HCT116 (cell line): Measurements from ENCODE around the gene ORC6. TPM values are rescaled to one million over a fixed set of nuclear protein-coding genes. Genes with fewer than 3 reads are reported as not detected.

Experiments used
- ATAC-seq: fragments of 200-7000 bp; cut with Tn5 transposase; 2 replicates; pipeline ENCODE4 v1.9.1; 2020; ENCODE audit warnings: mild to moderate bottlenecking, moderate library complexity
- BruUV-seq: library from RNA; stranded (reverse); fragments of 400-500 nt; replicated peaks from 2 replicates; lab custom pipeline; 2021; lab: Mats Ljungman, UMichigan
- CTCF ChIA-PET: fragments of 300-600 bp; sonication (Branson Sonifier 250); formaldehyde crosslinking; loops from one replicate; lab custom pipeline; 2021; ENCODE audit warnings: antibody characterized with exemption; lab: Charles Lee
- POLR2A ChIA-PET: fragments of 300-600, 350-600 bp; sonication (Branson Sonifier 250); formaldehyde crosslinking; loops from one replicate; lab custom pipeline; 2021; ENCODE audit warnings: antibody characterized with exemption; lab: Charles Lee
- RAD21 ChIA-PET, 2 experiments: fragments of 300-600 bp; sonication (Branson Sonifier 250); formaldehyde crosslinking; loops; one replicate each; lab custom pipeline; 2023; ENCODE audit warnings: low total read pairs in 2 of 2; ENCODE audit not compliant: uncharacterized antibody in 2 of 2, unreplicated experiment in 2 of 2, low non-redundant PET in 1 of 2; lab: Charles Lee
- DNase-seq: peaks from one replicate; pipeline ENCODE4 v3.0.0-alpha.2; 2010; ENCODE audit warnings: low read depth, low spot score
- H2AFZ ChIP-seq: fragments of 200-600 bp; shearing (Covaris generic), sonication (generic); 2 replicates; pipeline ENCODE4 v1.6.1; 2017; ENCODE audit warnings: low read depth, mixed run types, mixed read lengths, antibody characterized with exemption, low read length; ENCODE audit not compliant: poor library complexity, severe bottlenecking
- H3K27ac ChIP-seq: 2 replicates; pipeline ENCODE4 v1.5.1; 2012; ENCODE audit warnings: low read depth, low read length
- H3K27me3 ChIP-seq: fragments of 200-600 bp; sonication (generic); 2 replicates; pipeline ENCODE4 v1.6.1; 2016; ENCODE audit warnings: mixed run types, low read length, mixed read lengths; ENCODE audit not compliant: insufficient read depth
- H3K36me3 ChIP-seq, 2 experiments: fragments of 200-500 bp in 1 of 2; fragments of 200-600 bp in 1 of 2; sonication (Bioruptor generic) in 1 of 2; sonication (generic) in 1 of 2; 2 replicates each; pipeline versions ENCODE4 v1.5.1 to v1.6.1; 2014 to 2016; ENCODE audit warnings: low read length in 2 of 2, inconsistent platforms in 1 of 2, mixed read lengths in 1 of 2, mixed run types in 1 of 2; ENCODE audit not compliant: insufficient read depth in 2 of 2, control insufficient read depth in 1 of 2
- H3K4me1 ChIP-seq, 2 experiments: fragments of 200-600 bp in 1 of 2; sonication (generic) in 1 of 2; 2 replicates each; pipeline versions ENCODE4 v1.5.1 to v1.6.1; 2012 to 2017; ENCODE audit warnings: low read length in 2 of 2, inconsistent platforms in 1 of 2, mild to moderate bottlenecking in 1 of 2, mixed read lengths in 1 of 2, mixed run types in 1 of 2, moderate library complexity in 1 of 2; ENCODE audit not compliant: insufficient read depth in 2 of 2, control insufficient read depth in 1 of 2
- H3K4me2 ChIP-seq: fragments of 200-600 bp; sonication (generic); 2 replicates; pipeline ENCODE4 v1.6.1; 2017; ENCODE audit warnings: mixed run types, low read length, mixed read lengths
- H3K4me3 ChIP-seq, 2 experiments: fragments of 200-600 bp in 1 of 2; sonication (generic) in 1 of 2; replicated peaks in 1 of 2; 2 replicates each; pipeline ENCODE4 v1.5.1; 2011 to 2016; ENCODE audit warnings: low read length in 2 of 2, control low read depth in 1 of 2, low read depth in 1 of 2, mild to moderate bottlenecking in 1 of 2, mixed read lengths in 1 of 2, mixed run types in 1 of 2
- H3K79me2 ChIP-seq: fragments of 200-600 bp; sonication (generic); 2 replicates; pipeline ENCODE4 v1.6.1; 2017; ENCODE audit warnings: mild to moderate bottlenecking, mixed run types, low read length, moderate library complexity, mixed read lengths; ENCODE audit not compliant: insufficient read depth
- H3K9ac ChIP-seq: fragments of 200-600 bp; sonication (generic); 2 replicates; pipeline ENCODE4 v1.6.1; 2016; ENCODE audit warnings: low read length, mixed read lengths
- H3K9me2 ChIP-seq: fragments of 200-600 bp; sonication (generic), shearing (Covaris generic); 2 replicates; pipeline ENCODE4 v1.6.1; 2017; ENCODE audit warnings: mixed run types, mild to moderate bottlenecking, moderate library complexity; ENCODE audit not compliant: insufficient read depth
- H3K9me3 ChIP-seq, 2 experiments: fragments of 200-500 bp in 1 of 2; fragments of 200-600 bp in 1 of 2; sonication (Bioruptor generic) in 1 of 2; sonication (generic) in 1 of 2; 2 replicates each; pipeline ENCODE4 v1.6.1; 2014 to 2017; ENCODE audit warnings: low read length in 2 of 2, mixed read lengths in 2 of 2, inconsistent platforms in 1 of 2, low read depth in 1 of 2, mild to moderate bottlenecking in 1 of 2, mixed run types in 1 of 2, moderate library complexity in 1 of 2; ENCODE audit not compliant: control insufficient read depth in 1 of 2, insufficient read depth in 1 of 2
- H4K20me1 ChIP-seq: fragments of 200-600 bp; sonication (generic), shearing (Covaris generic); 2 replicates; pipeline ENCODE4 v1.6.1; 2017; ENCODE audit warnings: mixed run types, mild to moderate bottlenecking, moderate library complexity; ENCODE audit not compliant: insufficient read depth
- CEBPB ChIP-seq: IDR thresholded peaks from 2 replicates; pipeline ENCODE4 v1.6.1; 2012; ENCODE audit warnings: low read depth
- EGR1 ChIP-seq: IDR thresholded peaks from 2 replicates; pipeline ENCODE4 v1.6.1; 2012; ENCODE audit warnings: low read depth
- JUND ChIP-seq: IDR thresholded peaks from 2 replicates; pipeline ENCODE4 v1.6.1; 2012
- POLR2AphosphoS5 ChIP-seq: IDR thresholded peaks from 2 replicates; pipeline ENCODE4 v1.6.1; 2011; ENCODE audit warnings: mild to moderate bottlenecking, low read depth, low read length, moderate library complexity
- REST ChIP-seq: IDR thresholded peaks from 2 replicates; pipeline ENCODE4 v1.6.1; 2012; ENCODE audit warnings: low read depth
- SIN3A ChIP-seq: IDR thresholded peaks from 2 replicates; pipeline ENCODE4 v1.6.1; 2012; ENCODE audit warnings: low read depth
- intact Hi-C: fragments of 100-400 bp; cut with micrococcal nuclease; formaldehyde crosslinking; loops from 2 replicates; pipeline ENCODE4 v1.10.0; 2022
- total RNA-seq: library from RNA; stranded (reverse); gene quantifications from one replicate; pipeline ENCODE4 v1.2.1, GENCODE V29; 2021; ENCODE audit not compliant: unreplicated experiment

ORC6 gene
- total RNA-seq, 1 experiment from 2014 or later = 44.7 TPM

DNA sequence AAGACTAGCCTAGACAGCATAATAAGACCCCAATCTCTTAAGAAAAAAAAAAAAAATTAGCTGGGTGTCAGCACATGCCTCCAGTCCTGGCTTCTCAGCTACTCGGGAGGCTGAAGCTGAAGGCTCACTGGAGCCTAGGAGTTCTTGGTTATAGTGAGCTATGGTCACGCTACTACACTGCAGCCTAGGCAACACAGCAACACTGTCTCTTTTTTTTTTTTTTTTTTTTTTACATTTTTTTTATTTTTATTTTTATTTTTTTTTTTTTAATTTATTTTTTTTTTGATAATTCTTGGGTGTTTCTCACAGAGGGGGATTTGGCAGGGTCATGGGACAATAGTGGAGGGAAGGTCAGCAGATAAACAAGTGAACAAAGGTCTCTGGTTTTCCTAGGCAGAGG is 4.1 kb downstream of the ORC6 start:
- Histone ChIP-seq H3K36me3 (peaks cover 49 to 60% of the 10 kb centered on the region in 2 experiments), H3K27ac (no peak overlapping the region)
- POLR2A ChIA-PET = no interaction called here

More for the DNA sequence above, 4.1 kb downstream of the ORC6 start:
- RAD21 ChIA-PET = no interaction called here
- TF ChIP-seq REST = no peak
- TF ChIP-seq SIN3A = no peak
- no peak for TF ChIP-seq POLR2AphosphoS5
- no peak for TF ChIP-seq JUND
- no peak for TF ChIP-seq EGR1
- no peak for TF ChIP-seq CEBPB
- TF ChIP-seq, all 23 proteins: peak for 0
- H3K9me2 ChIP-seq = no peaks in the 10 kb centered on the region
- no peak overlapping the region for H3K9ac ChIP-seq
- no peak overlapping the region for H2AFZ ChIP-seq
- no TSS peak for BruUV-seq
- ATAC-seq (no peak), DNase-seq (no peak)
- peaks cover 4% of the 10 kb centered on the region; the same call in 1 of the 2 replicates for H4K20me1 ChIP-seq
- peaks cover 8 to 12% of the 10 kb centered on the region in 2 experiments; a peak in 2 of 4 replicates for H3K4me1 ChIP-seq
- no peaks in the 10 kb centered on the region for H3K27me3 ChIP-seq
- no peak overlapping the region for H3K4me3 ChIP-seq
- intact Hi-C loops = no loop called here
- no peaks in the 10 kb centered on the region for H3K9me3 ChIP-seq
- CTCF ChIA-PET = no interaction called here
- H3K79me2 ChIP-seq = peaks cover 41% of the 10 kb centered on the region
- no peak overlapping the region for H3K4me2 ChIP-seq
